SK-N-MC (cell line): ENCODE data around the gene GNA15.

ENCODE experiments used
- EZH2 ChIP-seq: fragments of 200-600 bp; sonication (generic); IDR thresholded peaks from one replicate; pipeline ENCODE4 v1.6.1; 2017; ENCODE audit warnings: antibody characterized with exemption
- POLR2AphosphoS5 ChIP-seq: IDR thresholded peaks from 2 replicates; pipeline ENCODE4 v1.6.1; 2012; ENCODE audit warnings: mild to moderate bottlenecking, low read depth, low read length, borderline replicate concordance

DNA sequence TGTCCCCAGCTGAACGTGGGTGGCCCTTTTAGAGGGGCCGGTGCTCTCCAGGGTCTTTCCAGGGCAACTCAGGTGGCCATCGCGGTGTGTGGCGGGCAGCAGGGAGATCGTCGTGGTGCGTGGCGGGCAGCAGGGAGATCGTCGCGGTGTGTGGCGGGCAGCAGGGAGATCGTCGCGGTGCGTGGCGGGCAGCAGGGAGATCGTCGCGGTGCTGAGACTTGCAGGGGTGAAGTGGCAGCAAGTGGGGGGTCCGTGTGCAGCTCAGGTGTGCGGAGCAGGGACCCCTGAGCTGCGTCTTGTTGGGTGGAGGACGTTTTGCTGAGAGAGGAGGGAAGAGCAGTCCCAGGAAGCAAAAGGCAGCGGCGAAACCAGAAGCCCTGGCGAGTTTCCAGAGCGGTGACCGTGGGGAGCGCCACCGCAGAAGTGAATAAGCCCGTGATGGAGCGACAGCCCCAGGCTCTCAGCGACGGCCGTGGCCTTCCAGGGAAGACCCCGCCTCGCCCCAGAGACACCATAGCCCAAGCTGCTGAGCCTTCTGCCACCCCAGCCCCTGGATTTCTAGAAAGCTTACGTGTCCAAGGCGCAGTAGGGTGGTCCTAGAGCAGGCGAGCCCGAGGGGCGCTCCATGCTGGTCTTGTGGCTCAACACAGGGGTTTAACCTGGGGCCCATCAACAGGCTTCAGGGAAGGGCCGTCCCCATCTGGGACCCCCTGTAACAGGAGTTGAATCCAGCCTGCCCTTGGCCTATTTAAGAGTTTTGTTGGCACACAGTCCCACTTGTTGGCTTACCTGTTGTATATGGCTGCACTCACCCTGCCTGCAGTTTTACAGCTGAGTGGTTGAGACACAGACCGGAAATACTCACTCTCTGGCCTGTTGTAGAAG lies 55.3 kb downstream of the GNA15 start:
- TF ChIP-seq EZH2 (no peak), POLR2AphosphoS5 (no peak)
